WTC11 (cell line): ENCODE measurements around the gene AMD1. TPM values are rescaled to one million over a fixed set of nuclear protein-coding genes. Genes with fewer than 3 reads are reported as not detected.

Source experiments
- ATAC-seq: fragments of 200-7000 bp; cut with Tn5 transposase; 2 replicates; pipeline ENCODE4 v1.10.0; 2021; ENCODE audit warnings: mild to moderate bottlenecking, moderate library complexity
- CTCF ChIA-PET: fragments of 300-600 bp; sonication (Branson Sonifier 250); formaldehyde crosslinking; loops from one replicate; lab custom pipeline; 2021; ENCODE audit warnings: antibody characterized with exemption; lab: Charles Lee
- POLR2A ChIA-PET: fragments of 350-600 bp; sonication (Branson Sonifier 250); formaldehyde crosslinking; loops from one replicate; lab custom pipeline; 2021; ENCODE audit warnings: antibody characterized with exemption; lab: Charles Lee
- DNase-seq: peaks from one replicate; pipeline ENCODE4 v3.0.0; 2021; ENCODE audit warnings: low spot score
- H3K27ac Mint-ChIP-seq: 2 replicates; pipeline ENCODE4 v1.8.0; 2021; ENCODE audit warnings: mixed read lengths
- H3K27me3 Mint-ChIP-seq: 2 replicates; pipeline ENCODE4 v1.8.0; 2021; ENCODE audit warnings: low read depth, mild to moderate bottlenecking, moderate library complexity, mixed read lengths
- H3K36me3 Mint-ChIP-seq: 2 replicates; pipeline ENCODE4 v1.8.0; 2021; ENCODE audit warnings: mixed read lengths
- H3K4me1 Mint-ChIP-seq: 2 replicates; pipeline ENCODE4 v1.8.0; 2022; ENCODE audit warnings: mixed read lengths
- H3K4me3 Mint-ChIP-seq: 2 replicates; pipeline ENCODE4 v1.8.0; 2021; ENCODE audit warnings: mild to moderate bottlenecking, moderate library complexity, mixed read lengths
- H3K9me3 Mint-ChIP-seq: 2 replicates; pipeline ENCODE4 v1.8.0; 2021; ENCODE audit warnings: mixed read lengths
- EMX1 ChIP-seq: fragments of 250-450 bp; sonication (Bioruptor Pico); IDR thresholded peaks from 2 replicates; pipeline ENCODE4 v1.8.0; 2021; ENCODE audit warnings: mild to moderate bottlenecking
- FOXJ3 ChIP-seq: sonication (generic); formaldehyde crosslinking; IDR thresholded peaks from 2 replicates; pipeline ENCODE4 v1.9.0; 2021; ENCODE audit warnings: missing genetic modification reagents, mild to moderate bottlenecking, borderline replicate concordance
- IRF2 ChIP-seq: sonication (generic); formaldehyde crosslinking; IDR thresholded peaks from 2 replicates; pipeline ENCODE4 v1.8.0; 2022; ENCODE audit warnings: low read depth, missing genetic modification reagents, borderline replicate concordance
- JAZF1 ChIP-seq: fragments of 250-450 bp; sonication (Bioruptor Pico); IDR thresholded peaks from 2 replicates; pipeline ENCODE4 v1.9.0; 2021; ENCODE audit warnings: moderate library complexity, mild to moderate bottlenecking, inconsistent platforms
- MXD4 ChIP-seq: fragments of 250-450 bp; sonication (Bioruptor Pico); IDR thresholded peaks from 2 replicates; pipeline ENCODE4 v1.8.0; 2021; ENCODE audit warnings: mild to moderate bottlenecking, moderate library complexity, borderline replicate concordance
- NR2C2 ChIP-seq: sonication (generic); formaldehyde crosslinking; IDR thresholded peaks from 2 replicates; pipeline ENCODE4 v1.8.0; 2022; ENCODE audit warnings: mild to moderate bottlenecking, missing genetic modification reagents
- SP1 ChIP-seq: sonication (generic); formaldehyde crosslinking; conservative IDR thresholded peaks from 2 replicates; pipeline ENCODE4 v1.8.1; 2022; ENCODE audit warnings: missing genetic modification reagents
- TP53 ChIP-seq: sonication (generic); formaldehyde crosslinking; IDR thresholded peaks from 2 replicates; pipeline ENCODE4 v1.8.1; 2023; ENCODE audit warnings: mild to moderate bottlenecking, missing genetic modification reagents
- ZBTB21 ChIP-seq: sonication (generic); formaldehyde crosslinking; IDR thresholded peaks from 2 replicates; pipeline ENCODE4 v1.8.1; 2023; ENCODE audit warnings: mild to moderate bottlenecking, missing genetic modification reagents, borderline replicate concordance
- ZNF121 ChIP-seq: sonication (generic); formaldehyde crosslinking; IDR thresholded peaks from 2 replicates; pipeline ENCODE4 v1.8.0; 2023; ENCODE audit warnings: missing genetic modification reagents
- ZNF671 ChIP-seq: fragments of 250-450 bp; sonication (Bioruptor Pico); IDR thresholded peaks from 2 replicates; pipeline ENCODE4 v1.8.0; 2021; ENCODE audit warnings: mild to moderate bottlenecking
- total RNA-seq: library from RNA; stranded (reverse); gene quantifications from 3 replicates; pipeline ENCODE4 v1.2.3, GENCODE V29; 2021
- TF ChIP-seq, protein P1 (sequence below): sonication (generic); formaldehyde crosslinking; IDR thresholded peaks from 2 replicates; pipeline ENCODE4 v1.8.1; 2022; ENCODE audit warnings: low read depth, missing genetic modification reagents, borderline replicate concordance
- TF ChIP-seq, protein P2 (sequence below): sonication (generic); formaldehyde crosslinking; IDR thresholded peaks from 2 replicates; pipeline ENCODE4 v1.8.0; 2022; ENCODE audit warnings: mild to moderate bottlenecking, missing genetic modification reagents
- TF ChIP-seq, protein P3 (sequence below): fragments of 250-450 bp; sonication (Bioruptor Pico); IDR thresholded peaks from 2 replicates; pipeline ENCODE4 v2.1.2; 2022; ENCODE audit warnings: mild to moderate bottlenecking, moderate library complexity
- TF ChIP-seq, protein P4 (sequence below): fragments of 250-450 bp; sonication (Bioruptor Pico); IDR thresholded peaks from 2 replicates; pipeline ENCODE4 v1.9.0; 2021; ENCODE audit warnings: mild to moderate bottlenecking
- TF ChIP-seq, protein P5 (sequence below): fragments of 250-450 bp; sonication (Bioruptor Pico); IDR thresholded peaks from 2 replicates; pipeline ENCODE4 v1.9.0; 2021; ENCODE audit warnings: mild to moderate bottlenecking, borderline replicate concordance

Gene AMD1
- total RNA-seq, 1 experiment from 2014 or later = 122 TPM

DNA sequence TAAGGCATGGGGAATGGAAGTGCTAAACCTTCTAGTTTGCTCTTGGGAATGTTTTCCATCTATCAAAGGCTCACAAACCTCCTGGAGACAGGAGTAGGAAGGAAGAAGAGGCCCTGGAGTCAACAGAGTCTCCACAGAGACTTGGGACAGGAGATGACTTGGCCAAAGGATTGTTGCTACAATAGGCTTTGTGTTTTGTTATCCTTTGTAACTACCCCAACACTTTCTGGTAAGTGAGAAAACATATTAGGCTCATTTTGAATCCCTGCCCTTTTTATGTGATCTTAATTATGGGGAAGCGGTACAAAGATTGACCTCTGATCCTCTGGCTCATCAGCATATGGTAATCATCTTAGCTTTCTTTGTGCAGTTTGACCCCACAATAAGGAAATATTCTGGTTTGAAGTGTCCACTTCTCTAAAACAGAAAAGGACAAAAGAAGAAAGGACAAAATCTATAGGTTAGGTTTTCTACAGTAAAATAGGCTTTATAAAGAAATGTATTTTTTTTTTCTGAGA lies 59.9 kb downstream of the AMD1 start:
- Mint-ChIP-seq H3K36me3 (no peaks in the 10 kb centered on the region), H3K4me1 (no peaks in the 10 kb centered on the region), H3K27ac (no peak overlapping the region), H3K4me3 (no peak overlapping the region), H3K9me3 (no peaks in the 10 kb centered on the region)
- no peak for DNase-seq
- TF ChIP-seq NR2C2 (CRISPR knock-in tag) = no peak
- TF ChIP-seq FOXJ3 = no peak
- no peak for TF ChIP-seq ZNF671 (CRISPR knock-in tag)
- TF ChIP-seq IRF2 (CRISPR knock-in tag) = no peak
- no peak for TF ChIP-seq ZNF121 (CRISPR knock-in tag)
- TF ChIP-seq, protein P1, sequence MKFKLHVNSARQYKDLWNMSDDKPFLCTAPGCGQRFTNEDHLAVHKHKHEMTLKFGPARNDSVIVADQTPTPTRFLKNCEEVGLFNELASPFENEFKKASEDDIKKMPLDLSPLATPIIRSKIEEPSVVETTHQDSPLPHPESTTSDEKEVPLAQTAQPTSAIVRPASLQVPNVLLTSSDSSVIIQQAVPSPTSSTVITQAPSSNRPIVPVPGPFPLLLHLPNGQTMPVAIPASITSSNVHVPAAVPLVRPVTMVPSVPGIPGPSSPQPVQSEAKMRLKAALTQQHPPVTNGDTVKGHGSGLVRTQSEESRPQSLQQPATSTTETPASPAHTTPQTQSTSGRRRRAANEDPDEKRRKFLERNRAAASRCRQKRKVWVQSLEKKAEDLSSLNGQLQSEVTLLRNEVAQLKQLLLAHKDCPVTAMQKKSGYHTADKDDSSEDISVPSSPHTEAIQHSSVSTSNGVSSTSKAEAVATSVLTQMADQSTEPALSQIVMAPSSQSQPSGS (CRISPR knock-in tag) = no peak
- TF ChIP-seq JAZF1 (CRISPR knock-in tag) = no peak
- TF ChIP-seq, protein P2, sequence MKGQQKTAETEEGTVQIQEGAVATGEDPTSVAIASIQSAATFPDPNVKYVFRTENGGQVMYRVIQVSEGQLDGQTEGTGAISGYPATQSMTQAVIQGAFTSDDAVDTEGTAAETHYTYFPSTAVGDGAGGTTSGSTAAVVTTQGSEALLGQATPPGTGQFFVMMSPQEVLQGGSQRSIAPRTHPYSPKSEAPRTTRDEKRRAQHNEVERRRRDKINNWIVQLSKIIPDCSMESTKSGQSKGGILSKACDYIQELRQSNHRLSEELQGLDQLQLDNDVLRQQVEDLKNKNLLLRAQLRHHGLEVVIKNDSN (CRISPR knock-in tag) = no peak
- TF ChIP-seq, protein P3, sequence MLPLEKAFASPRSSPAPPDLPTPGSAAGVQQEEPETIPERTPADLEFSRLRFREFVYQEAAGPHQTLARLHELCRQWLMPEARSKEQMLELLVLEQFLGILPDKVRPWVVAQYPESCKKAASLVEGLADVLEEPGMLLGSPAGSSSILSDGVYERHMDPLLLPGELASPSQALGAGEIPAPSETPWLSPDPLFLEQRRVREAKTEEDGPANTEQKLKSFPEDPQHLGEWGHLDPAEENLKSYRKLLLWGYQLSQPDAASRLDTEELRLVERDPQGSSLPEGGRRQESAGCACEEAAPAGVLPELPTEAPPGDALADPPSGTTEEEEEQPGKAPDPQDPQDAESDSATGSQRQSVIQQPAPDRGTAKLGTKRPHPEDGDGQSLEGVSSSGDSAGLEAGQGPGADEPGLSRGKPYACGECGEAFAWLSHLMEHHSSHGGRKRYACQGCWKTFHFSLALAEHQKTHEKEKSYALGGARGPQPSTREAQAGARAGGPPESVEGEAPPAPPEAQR (CRISPR knock-in tag) = no peak
- TF ChIP-seq, protein P4, sequence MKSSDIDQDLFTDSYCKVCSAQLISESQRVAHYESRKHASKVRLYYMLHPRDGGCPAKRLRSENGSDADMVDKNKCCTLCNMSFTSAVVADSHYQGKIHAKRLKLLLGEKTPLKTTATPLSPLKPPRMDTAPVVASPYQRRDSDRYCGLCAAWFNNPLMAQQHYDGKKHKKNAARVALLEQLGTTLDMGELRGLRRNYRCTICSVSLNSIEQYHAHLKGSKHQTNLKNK = no peak
- no peak for TF ChIP-seq ZBTB21 (CRISPR knock-in tag)
- no peak for TF ChIP-seq EMX1 (CRISPR knock-in tag)
- TF ChIP-seq, protein P5, sequence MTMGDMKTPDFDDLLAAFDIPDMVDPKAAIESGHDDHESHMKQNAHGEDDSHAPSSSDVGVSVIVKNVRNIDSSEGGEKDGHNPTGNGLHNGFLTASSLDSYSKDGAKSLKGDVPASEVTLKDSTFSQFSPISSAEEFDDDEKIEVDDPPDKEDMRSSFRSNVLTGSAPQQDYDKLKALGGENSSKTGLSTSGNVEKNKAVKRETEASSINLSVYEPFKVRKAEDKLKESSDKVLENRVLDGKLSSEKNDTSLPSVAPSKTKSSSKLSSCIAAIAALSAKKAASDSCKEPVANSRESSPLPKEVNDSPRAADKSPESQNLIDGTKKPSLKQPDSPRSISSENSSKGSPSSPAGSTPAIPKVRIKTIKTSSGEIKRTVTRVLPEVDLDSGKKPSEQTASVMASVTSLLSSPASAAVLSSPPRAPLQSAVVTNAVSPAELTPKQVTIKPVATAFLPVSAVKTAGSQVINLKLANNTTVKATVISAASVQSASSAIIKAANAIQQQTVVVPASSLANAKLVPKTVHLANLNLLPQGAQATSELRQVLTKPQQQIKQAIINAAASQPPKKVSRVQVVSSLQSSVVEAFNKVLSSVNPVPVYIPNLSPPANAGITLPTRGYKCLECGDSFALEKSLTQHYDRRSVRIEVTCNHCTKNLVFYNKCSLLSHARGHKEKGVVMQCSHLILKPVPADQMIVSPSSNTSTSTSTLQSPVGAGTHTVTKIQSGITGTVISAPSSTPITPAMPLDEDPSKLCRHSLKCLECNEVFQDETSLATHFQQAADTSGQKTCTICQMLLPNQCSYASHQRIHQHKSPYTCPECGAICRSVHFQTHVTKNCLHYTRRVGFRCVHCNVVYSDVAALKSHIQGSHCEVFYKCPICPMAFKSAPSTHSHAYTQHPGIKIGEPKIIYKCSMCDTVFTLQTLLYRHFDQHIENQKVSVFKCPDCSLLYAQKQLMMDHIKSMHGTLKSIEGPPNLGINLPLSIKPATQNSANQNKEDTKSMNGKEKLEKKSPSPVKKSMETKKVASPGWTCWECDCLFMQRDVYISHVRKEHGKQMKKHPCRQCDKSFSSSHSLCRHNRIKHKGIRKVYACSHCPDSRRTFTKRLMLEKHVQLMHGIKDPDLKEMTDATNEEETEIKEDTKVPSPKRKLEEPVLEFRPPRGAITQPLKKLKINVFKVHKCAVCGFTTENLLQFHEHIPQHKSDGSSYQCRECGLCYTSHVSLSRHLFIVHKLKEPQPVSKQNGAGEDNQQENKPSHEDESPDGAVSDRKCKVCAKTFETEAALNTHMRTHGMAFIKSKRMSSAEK (CRISPR knock-in tag) = no peak
- TF ChIP-seq, all 79 proteins: peak for 0
- ChIA-PET POLR2A (no interaction called here), CTCF (interaction anchor here (1.0 kb wide), 1 partner anchor 315 kb away, joined by 3 read pairs; no protein-coding TSS in a partner anchor)
- no peaks in the 10 kb centered on the region for H3K27me3 Mint-ChIP-seq
- ATAC-seq = no peak

DNA sequence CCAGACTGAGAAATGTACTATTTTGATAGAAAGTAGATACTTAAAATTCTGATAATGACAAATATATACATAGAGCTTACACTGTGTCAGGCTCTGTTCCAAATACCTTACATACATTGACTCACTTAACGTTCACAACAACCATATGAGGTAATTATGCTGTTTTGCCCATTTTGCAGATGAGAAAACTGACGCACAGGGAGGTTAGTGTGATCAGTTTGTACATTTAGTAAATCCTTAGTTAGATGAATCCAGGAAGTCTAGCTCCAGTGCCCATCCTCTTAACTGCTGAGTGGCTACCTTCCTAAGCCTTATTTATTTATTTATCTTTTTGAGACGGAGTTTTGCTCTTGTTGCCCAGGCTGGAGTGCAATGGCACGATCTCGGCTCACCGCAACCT lies 60.6 kb downstream of the AMD1 start:
- H3K36me3 Mint-ChIP-seq = no peaks in the 10 kb centered on the region
- DNase-seq = no peak
- ChIA-PET CTCF (interaction anchor here (1.0 kb wide), 1 partner anchor 316 kb away, joined by 3 read pairs; no protein-coding TSS in a partner anchor), POLR2A (no interaction called here)
- TF ChIP-seq, protein P5 (CRISPR knock-in tag) = no peak
- TF ChIP-seq TP53 (CRISPR knock-in tag) = no peak
- TF ChIP-seq, protein P4 = no peak
- TF ChIP-seq SP1 (CRISPR knock-in tag) = no peak
- TF ChIP-seq JAZF1 (CRISPR knock-in tag) = no peak
- no peak for TF ChIP-seq MXD4
- TF ChIP-seq, all 79 proteins: peak for 0
- Mint-ChIP-seq H3K27me3 (no peaks in the 10 kb centered on the region), H3K4me3 (no peak overlapping the region), H3K4me1 (no peaks in the 10 kb centered on the region), H3K27ac (no peak overlapping the region), H3K9me3 (no peaks in the 10 kb centered on the region)
- ATAC-seq = no peak
